HG02610 (cell line): ENCODE data around the gene GRIK5.
"Not testable (repeated sequence)": the region's sequence is repeated elsewhere in the genome, so short reads cannot be mapped to it uniquely, and the experiment has no call there.

Experiments
- ATAC-seq: cut with Tn5 transposase; IDR thresholded peaks from one replicate; pipeline ENCODE4 v1.9.1; 2021; ENCODE audit warnings: mild to moderate bottlenecking, moderate library complexity; ENCODE audit not compliant: unreplicated experiment

GRIK5 gene

DNA sequence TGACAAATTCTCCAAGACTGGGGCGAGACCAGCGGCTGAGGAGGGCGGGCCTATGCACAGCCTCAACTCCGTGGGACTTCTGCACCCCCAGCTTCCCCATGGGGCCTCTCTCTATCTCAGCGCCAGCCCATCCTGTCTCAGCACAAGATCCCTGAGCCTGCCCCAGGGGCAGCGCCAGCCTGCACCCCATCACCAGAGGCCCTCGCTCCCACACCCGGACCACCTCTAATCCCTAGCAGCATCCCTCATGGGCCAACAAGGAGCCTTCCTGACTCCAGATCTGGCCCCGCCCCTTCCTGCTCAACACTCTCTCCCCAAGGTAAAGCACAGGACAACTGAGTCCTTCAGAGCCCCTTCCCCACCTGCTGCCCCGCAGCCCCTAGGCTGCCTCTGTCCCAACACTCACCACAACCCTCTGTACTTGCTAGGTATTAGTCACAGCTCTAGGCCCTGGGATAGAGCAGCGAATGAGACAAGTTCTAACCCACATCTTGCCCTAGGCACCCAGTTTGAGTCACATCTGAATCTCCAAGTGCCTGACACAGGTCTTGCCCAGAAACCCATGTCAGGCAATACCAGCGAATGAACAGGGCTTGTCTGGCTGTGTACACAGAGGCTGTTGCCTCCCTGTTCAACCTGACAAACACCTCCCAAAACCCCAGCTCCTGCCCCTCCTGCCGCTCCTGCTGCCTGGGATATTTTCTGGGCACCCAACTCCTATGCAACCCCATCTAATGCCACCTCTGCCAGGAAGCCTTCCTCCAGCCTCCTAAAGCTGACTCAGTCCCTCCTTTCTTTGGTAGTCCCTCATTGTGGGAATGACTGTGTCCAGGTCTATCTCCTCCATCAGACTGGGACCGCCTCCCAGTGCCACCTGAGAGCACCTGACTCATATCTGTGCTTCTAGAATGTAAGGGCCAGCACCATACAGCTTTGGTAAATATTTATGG lies 18.6 kb downstream of the GRIK5 start:
- ATAC-seq: no peak

DNA sequence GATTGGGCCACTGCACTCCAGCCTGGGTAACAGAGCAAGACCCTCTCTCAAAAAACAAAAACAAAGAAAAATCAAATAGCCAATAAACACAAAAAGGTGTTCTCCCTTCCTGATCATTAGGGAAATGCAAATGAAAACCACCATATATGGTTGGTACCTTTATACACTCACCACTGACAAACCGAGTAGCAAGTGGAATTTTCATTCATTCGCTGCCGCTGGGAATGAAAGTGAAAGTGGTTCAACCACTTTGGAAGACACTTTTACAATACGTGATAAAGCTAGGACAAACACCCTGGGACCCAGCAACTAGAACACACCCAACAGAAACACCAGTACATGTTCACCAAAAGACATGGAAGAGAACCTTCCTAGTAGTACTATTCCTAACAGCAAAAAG lies 21.0 kb downstream of the GRIK5 start:
- no peak for ATAC-seq

DNA sequence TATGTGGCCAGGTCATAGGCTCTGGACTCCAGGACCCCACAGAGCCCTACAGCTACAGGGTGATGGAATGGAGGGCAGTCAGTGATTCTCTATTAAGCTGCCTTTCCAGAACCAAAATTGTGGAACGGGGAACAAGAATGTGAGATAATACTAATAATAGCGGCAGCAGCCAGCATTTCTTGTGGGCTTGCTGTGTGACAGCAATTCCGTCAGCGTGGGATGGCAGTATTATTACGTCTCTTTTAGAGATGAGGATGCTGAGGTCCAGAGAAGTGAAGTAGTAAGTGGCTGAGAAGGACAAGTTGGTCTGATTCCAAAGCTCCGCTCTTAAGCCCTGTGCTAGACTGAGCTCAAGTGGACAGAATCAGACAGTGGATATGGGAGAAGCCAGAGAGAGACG lies 24.4 kb downstream of the GRIK5 start:
- ATAC-seq: no peak

DNA sequence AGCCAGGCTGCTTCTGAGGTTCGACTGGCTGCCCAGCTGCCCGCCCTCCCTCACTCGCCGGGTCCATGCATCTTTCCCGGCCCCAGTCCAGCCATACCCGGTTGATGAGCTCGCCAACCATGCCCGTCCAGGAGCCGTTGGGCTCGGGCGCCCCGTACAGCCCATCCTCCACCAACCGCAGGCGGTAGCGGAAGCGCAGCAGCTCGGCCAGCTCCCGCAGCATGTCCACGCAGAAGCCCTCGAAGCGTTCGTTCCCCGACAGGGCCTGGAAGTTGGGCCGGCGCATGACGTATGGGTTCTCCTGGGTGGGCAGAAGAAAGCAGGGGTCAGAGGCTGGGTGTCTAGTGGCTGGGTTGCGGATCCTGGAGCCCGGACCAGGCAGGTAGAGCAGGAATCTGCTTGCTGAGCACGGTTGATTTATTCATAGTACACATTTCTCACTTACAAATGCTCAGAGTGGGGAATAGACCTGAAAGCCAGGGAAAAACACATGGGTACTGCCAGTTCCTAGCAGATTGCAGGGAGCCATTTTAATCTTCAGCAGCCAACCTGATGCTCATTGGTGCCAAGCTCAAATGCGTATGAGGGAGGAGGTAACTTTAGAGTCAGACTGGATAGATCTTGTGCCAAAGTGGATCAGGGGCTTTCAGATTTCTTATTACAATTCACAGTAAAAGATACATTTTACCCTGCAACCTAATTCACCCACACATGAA lies 27.4 kb downstream of the GRIK5 start:
- ATAC-seq: no peak

DNA sequence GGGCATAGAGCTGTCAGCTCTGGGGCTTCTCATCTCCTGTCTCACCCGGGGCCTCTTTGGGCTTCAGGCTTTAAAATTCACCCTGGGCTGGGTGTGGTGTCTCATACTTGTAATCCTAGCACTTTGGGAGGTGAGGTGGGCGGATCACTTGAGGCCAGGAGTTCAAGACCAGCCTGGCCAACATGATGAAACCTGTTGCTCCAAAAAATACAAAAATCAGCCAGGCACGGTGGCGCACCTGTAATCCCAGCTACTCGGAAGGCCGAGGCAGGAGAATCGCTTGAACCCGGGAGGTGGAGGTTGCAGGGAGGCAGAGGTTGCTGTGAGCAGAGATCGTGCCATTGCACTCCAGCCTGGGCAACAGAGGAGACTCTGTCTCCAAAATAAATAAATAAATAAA lies 29.5 kb downstream of the GRIK5 start:
- not testable (repeated sequence) for ATAC-seq

DNA sequence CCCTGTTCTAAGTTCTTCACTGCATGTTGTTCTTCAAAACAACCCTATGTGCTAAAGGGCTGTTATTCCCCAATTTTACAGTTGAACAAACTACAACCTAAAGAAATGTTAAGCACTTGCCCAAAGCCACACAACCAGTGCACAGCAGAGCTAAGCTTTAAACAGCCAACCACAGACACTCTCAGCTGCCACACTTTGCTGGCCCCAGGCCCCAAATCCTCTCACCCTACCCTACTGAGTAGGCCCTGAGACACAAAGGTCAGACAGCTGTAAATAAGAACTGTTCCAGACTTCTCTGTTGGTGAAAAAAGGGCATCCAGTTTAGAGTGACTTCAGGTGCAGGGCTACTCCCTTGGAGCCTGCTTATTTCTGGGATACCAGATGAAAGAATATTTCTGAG lies 30.0 kb downstream of the GRIK5 start:
- no peak for ATAC-seq

DNA sequence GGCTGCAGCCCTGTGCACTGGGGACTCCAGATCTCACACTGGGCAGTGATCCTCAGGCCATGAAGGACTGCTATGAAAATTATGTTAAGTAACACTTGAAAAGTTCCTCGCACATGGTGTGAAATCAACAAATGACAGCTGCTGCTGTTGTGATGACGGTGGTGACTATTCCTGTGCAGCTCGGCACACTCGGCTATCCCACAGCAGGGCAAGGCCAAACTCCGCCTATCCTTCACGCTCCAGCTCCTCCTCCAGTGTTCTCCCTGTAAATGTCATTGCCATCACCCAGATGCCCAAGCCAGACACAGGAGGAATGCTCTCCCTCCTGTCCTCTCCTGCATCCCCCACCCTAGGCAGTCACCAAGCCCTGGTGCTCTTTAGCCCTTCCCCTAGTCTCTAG lies 31.3 kb downstream of the GRIK5 start:
- no peak for ATAC-seq

DNA sequence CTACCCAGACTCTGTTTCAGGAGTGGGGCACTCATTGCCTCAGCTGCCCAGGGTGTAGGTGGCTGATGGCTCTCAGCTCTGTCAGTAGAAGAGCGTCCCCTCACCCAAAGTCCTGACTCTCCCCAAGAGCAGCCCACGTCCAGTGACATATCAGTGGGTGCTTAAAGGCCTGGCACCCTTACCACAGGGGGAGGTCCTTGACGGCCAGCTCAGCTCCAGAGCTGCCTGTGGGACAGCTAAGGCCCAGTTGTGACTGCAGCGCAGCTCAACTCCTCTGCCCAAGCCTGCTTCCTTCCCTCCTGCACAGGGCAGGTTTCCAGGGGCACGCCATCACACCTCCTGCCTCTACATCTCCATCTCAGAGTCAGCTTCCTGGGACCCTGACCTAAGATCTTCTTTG lies 32.4 kb downstream of the GRIK5 start:
- ATAC-seq: no peak

DNA sequence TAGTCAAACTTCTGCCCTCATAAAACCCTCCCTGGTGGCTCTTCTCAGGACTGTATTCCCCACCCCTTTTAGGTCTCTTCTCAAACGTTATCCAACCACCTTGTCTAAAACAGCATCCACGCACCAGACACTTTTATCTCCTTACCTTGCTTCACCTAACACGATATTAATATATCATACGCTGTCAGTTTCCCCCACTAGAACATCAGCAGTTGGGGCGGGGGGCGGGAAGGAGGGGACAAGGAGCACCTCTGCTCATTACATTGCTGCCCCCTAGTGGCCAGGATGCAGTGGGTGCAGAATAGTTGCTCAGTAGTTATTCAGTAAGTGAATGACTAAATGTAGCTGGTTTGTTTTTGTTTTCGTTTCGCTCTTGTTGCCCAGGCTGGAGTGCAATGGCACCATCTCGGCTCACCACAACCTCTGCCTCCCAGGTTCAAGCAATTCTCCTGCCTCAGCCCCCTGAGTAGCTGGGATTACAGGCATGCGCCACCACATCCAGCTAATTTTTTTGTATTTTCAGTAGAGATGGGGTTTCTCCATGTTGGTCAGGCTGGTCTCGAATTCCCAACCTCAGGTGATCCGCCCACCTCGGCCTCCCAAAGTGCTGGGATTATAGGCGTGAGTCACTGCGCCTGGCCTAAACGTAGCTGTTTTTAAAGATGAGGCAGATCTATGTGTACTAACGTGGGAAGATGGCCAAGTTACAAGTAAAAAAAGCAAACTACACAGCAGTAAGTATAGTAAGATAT lies 35.2 kb downstream of the GRIK5 start:
- ATAC-seq: not testable (repeated sequence)

DNA sequence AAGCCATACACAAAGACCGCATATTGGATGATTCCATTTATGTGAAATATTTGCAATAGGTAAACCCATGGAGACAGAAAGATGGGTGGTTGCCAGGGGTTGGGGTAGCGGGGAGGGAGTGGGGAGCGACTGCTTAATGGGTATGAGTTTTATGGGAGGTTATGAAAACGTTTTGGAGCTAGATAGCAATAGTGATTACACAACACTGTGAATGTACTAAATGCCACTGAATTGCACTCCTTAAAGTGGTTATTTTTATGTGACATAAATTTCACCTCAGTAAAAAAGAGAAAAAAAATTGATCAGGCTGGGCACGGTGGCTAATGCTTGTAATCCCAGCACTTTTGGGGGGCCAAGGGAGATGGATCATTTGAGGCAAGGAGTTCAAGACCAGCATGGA lies 36.6 kb downstream of the GRIK5 start:
- ATAC-seq: no peak

DNA sequence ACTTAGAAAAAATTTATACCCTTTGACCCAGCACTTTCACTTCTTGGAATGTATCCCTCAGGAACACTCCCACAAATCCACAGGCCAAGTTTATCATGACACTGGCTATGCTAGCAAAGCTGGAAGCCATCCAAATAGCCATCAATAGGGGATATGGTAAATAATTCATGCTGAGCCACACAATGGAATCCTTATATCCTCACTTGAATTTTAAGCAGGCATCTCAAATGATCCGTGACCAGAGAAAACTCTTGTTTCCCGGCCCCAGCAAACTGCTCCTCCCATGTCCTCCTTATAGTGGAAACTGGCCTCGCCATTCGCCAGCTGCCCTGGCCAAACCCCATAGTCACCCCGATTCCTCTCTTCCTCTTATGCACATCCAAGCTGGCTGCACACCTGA lies 37.6 kb downstream of the GRIK5 start:
- no peak for ATAC-seq

DNA sequence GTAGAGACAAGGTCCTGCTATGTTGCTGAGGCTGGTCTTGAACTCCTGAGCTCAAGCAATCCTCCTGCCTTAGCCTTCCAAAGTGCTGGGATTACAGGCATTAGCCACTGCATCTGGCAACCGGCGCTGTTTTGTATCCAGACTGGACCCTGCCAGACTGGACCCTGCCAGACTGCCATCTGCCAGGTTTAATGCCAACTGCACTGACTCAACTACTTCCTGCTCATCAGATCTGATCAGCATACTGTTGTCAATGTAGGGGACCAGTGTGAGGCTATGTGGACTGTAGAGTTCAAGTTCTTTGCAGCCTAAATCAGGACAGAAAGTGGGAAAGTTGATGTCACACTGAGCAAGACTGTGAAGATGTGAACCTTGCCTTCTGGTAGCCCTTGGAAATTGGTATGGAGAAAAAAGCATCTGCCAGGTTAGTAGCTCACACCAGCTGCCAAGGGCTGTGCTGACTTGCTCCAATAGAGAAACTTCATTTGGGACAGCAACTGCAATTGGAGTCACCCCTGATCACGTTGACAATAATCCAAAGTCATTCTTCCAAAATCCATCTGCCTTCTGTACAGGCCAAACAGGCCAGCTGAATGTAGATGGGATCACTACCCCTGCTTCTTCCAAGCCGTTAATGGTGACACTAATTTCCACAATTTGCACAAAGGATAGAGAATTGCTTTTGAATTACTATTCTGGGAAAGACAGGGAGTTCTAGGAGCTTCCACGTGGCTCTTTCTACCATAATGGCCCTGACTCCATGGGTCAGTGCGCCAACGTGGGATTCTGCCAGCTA lies 39.2 kb downstream of the GRIK5 start:
- no peak for ATAC-seq

DNA sequence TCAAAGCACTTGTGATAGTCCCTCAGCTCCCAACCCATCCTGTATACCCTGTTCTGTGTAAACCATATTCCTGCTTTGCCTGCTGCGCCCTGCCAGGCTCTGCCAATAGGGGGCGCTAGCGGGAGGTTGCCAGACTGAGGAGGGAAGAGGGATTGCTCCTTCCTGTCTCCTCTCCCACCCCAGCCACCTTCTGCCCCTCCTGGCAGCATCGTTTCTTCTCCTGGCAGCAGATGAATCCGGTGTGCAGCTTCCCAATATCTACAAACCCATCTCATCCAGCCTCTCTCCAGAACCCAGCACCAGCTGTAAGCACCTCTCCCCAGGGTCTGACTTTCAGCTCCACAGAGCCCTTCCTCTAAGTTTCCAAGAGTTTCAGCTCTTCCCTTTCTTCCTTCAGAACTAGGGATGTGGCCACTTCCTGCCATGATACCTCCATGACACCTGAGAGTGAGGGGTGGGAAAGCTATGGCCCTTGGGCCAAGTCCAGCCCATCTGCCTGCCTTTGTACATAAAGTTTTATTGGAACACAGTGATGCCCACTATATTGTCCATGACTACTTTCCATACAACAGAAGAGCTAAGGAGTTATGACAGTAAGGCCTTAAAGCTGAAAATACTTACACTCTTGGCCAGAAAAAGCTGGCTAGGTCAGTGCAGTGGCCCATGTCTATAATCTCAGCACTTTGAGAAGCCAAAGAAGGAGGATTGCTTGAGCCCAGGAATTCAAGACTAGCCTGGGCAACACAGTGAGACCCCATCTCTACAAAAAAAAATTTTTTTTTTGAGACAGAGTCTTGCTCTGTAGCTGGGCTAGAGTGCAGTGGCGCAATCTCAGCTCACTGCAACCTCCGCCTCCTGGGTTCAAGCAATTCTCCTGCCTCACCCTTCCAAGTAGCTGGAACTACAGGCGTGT lies 41.4 kb downstream of the GRIK5 start:
- no peak for ATAC-seq

DNA sequence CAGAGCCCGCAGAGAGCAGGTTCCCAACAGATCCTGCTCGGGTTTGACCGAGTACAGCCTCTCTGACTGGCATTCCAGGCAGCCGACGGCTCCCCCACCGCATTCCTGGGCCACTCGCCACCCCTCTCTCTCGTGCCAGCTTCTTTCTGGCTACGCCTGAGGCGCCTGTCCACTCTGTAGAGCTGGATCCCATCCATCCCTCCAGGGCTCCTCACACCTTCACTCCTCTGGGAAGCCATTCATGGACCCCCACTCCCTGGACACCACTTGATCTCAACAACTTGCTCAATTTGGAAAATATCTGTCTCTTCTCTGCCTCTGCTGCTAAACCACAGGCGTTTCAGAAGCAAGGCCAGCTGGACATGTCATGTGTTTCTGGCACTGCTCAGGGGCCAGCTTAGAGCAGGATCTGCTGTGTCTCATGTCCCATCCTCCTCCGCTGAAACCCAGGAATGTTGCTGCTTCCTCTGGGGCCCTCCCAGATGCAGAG lies 45.3 kb downstream of the GRIK5 start:
- ATAC-seq: no peak

DNA sequence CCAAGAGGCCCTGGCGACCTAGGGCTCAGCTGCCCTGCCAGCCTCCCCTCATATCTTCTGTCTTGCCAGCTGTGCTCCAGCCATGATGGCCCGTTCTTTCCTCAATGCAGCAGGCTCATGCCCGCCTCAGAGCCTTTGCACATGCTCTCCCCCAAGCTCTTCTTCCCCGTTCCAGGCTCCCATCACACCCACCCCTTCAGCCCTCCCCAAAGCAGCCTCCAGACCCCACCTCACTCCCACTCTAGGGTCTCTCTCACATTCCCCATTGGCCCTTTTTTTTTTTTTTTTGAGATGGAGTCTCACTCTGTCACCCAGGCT lies 46.1 kb downstream of the GRIK5 start:
- no peak for ATAC-seq

DNA sequence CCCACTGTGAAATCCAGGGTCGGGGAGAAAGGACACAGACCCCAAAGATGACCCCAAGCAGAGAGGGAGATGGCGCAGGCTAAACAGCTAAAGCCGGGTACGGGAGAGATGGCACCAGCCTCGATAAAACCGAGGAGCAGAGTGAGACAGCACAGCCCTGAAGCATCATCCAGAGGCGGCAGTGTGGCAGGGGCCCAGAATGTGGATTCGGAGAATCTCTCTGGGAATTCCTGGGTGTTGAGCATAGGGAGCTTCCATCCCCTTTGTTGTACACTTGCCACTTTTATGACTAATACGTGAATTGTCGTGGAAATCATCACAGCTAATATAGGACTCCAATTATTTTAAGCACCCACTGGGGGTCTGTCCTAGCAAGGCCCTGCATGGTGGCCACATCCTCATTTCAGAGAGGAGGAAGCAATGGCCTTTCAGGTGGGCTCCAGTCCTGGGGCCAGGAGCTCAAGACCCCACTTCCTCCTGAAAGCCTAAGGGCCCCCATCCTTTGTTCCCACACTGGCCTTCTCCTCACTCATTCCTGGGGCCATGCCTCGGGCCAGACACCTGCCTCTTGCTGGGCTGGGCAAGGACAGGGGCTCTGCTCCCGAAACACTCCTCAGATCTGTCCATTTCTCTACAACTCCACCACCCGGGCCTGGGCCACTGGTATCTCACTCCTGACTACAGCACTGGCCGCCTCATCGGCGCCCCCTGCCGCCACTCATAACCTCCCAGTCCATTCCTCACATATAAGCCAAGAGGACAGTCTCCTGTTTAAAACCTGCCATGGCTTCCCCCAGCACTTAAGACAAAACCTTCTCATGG lies 46.7 kb downstream of the GRIK5 start:
- ATAC-seq: no peak

DNA sequence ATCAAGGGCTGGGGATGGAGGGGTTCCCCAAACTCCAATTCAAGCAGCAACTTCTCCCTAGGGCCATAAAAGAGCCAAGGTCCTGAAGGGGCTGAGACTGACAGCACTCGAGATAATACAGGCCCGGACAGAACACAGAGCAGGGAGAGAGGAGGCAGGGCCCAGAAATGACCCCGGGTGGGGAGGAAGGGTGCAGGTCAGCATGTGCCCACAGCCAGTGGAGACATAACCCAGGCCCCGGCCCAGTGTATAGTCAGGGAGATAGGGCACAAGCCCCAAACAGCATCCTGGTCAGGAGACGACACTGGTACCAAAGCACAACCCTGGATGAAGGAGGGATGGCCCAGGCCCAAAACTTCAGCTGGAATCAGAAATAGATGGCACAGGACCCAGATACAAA lies 47.4 kb downstream of the GRIK5 start:
- no peak for ATAC-seq

DNA sequence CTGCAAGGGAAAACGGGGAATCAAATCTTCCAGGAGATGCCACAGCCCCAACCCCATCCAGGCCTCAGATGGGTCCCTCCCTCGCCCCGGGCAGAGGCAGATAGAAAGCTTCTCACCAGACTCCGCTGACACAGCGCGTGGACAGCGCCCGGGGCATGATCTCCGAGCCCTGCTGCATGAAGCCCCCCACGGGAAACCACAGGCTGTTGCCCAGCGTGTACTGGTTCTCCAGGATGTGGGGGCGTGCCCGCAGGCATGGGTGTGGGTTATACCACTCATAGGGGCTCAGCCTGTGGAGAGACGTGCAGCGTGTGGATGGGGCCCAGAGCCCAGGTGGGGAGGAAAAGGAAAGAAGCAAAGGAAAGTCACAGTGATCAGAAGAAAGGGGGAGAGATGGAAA lies 48.8 kb downstream of the GRIK5 start:
- ATAC-seq: no peak
